GM18526 (cell line): ENCODE data around the gene FAM181A.

Source experiments
- POLR2A ChIP-seq: IDR thresholded peaks from 3 replicates; pipeline ENCODE4 v1.6.1; 2011; ENCODE audit not compliant: insufficient read length; ENCODE audit errors: extremely low read depth

Gene FAM181A

GRCh38 chr14:93926873-93927799 lies at the start of gene FAM181A:
Gene FAM181A (plus strand): TSS chr14:93927344. CDS start chr14:93928286, 942 bp downstream.
- no peak for TF ChIP-seq POLR2A

GRCh38 chr14:93878212-93878611 lies 48.9 kb upstream of the FAM181A start:
- no peak for TF ChIP-seq POLR2A

GRCh38 chr14:93878871-93879270 lies 48.3 kb upstream of the FAM181A start:
- no peak for TF ChIP-seq POLR2A

DNA sequence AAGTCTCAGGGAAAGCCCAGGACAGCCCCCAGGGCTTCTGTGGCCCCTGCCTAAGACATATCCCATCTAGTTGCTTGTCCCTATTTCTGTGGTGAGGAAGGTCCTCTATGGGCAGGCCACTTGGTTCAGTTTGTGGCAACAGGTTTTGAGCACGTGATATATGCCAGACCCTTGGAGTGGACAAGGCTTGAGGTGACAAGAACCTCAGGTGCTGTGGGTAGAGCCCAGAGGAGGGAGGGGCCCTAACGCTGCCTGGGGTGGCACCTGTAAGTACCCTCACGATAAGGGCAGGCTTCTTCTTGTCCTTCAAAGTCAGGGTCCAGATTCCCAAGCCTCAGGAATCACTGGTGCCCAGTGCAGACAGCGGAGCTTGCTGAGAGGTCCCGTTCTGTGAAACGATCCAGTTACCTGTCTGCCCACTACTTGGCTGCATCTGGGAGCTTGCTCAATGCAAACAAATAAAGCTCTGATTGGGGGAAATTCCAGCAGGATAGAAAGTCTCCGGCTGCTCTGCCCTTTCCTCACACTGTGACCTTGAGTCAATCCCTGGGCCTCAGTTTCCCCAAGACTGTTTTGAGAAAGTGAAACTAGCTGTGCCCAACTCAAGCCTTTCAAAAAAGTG lies 47.7 kb upstream of the FAM181A start:
- no peak for TF ChIP-seq POLR2A

GRCh38 chr14:93880021-93880820 lies 46.9 kb upstream of the FAM181A start:
- TF ChIP-seq POLR2A = no peak

GRCh38 chr14:93884950-93885349 lies 42.2 kb upstream of the FAM181A start:
- no peak for TF ChIP-seq POLR2A

GRCh38 chr14:93888995-93889394 lies 38.1 kb upstream of the FAM181A start:
- TF ChIP-seq POLR2A = no peak

- TF ChIP-seq POLR2A = no peak
Observed at GRCh38 chr14:93889739-93890483, 37.2 kb upstream of the FAM181A start.

GRCh38 chr14:93891756-93892504 lies 35.2 kb upstream of the FAM181A start:
- no peak for TF ChIP-seq POLR2A

- TF ChIP-seq POLR2A = no peak
Observed at GRCh38 chr14:93892505-93892839, 34.7 kb upstream of the FAM181A start.

DNA sequence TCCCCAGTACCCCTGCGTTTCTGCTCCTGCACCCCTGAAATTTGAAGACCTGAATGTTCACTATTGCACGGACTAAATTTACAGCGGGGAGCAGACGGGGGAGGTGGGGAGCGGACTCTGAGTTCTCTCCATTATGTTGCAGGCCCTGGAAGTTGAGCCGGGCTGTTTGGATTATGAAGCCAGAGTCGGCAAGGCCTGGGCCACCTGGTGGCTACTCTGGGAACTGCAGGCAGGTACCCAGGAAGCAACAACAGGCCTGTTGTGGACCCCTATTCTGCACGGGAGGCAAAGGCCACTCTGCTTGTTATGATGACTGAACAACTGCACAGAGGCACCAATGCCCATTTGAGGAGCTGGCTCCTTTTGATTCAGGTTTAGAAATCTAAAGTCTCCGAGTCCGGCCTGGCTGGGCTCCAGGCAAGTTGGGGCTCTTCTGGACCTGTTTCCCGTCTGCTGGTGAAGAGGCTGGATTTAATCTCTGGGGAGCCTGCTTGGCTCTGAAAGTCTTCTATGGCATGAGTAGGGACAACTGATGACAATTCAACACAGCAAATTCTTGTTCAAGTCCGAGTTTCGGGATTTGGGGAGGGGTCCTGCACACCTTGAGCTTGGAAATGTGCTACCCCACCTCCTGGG lies 34.1 kb upstream of the FAM181A start:
- TF ChIP-seq POLR2A = no peak

DNA sequence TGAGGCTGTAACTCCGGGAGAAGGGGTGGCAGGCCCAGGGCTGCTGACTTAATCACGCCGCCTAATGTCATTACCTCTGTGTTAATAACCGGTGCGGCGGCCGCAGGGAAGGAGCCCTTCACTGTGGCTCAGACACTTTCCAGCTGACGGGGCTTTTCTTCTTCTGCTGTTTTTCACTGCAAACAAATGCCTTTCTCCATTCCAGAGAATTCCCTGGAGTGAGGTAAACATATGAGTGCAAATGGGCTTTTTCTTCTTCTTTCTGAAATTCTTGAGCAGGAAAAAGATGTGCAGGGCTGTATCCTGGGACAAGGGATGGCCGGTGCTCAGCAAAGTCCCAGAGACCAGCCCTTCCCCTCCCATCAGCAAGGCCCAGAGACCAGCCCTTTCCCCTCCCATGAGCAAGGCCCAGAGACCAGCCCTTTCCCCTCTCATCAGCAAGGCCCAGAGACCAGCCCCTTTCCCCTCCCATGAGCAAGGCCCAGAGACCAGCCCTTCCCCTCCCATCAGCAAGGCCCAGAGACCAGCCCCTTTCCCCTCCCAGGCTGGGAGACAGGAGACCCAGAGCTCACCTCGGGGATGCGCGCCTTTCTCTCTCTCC lies 33.4 kb upstream of the FAM181A start:
- TF ChIP-seq POLR2A = no peak

GRCh38 chr14:93895023-93895604 lies 32.0 kb upstream of the FAM181A start:
- TF ChIP-seq POLR2A = no peak
